Mesodermal cell (in vitro differentiated cells): ENCODE results near the gene CKMT1B. TPM values are rescaled to one million over a fixed set of nuclear protein-coding genes. Genes with fewer than 3 reads are reported as not detected.
"Not testable (repeated sequence)": the region's sequence is repeated elsewhere in the genome, so short reads cannot be mapped to it uniquely, and the experiment has no call there.

ENCODE experiments used
- H3K27ac ChIP-seq: 2 replicates; pipeline ENCODE4 v1.7.0; 2013; ENCODE audit warnings: mild to moderate bottlenecking, low read depth, low read length, moderate library complexity; ENCODE audit not compliant: severe bottlenecking
- H3K36me3 ChIP-seq: 2 replicates; pipeline ENCODE4 v1.7.1; 2013; ENCODE audit warnings: mild to moderate bottlenecking, low read length, moderate library complexity; ENCODE audit not compliant: control insufficient read depth, insufficient read depth
- H3K4me1 ChIP-seq: one replicate; pipeline ENCODE4 v1.7.1; 2013; ENCODE audit warnings: mild to moderate bottlenecking, low read length; ENCODE audit not compliant: insufficient read depth, control insufficient read depth, poor library complexity, severe bottlenecking
- H3K4me3 ChIP-seq: 2 replicates; pipeline ENCODE4 v1.7.0; 2013; ENCODE audit warnings: low read length, control low read depth, mild to moderate bottlenecking; ENCODE audit not compliant: insufficient read depth, poor library complexity, severe bottlenecking; ENCODE audit errors: extremely low read depth
- H3K9me3 ChIP-seq: 2 replicates; pipeline ENCODE4 v1.7.1; 2013; ENCODE audit warnings: mild to moderate bottlenecking, low read length, moderate library complexity; ENCODE audit not compliant: control insufficient read depth
- WGBS, 2 experiments: methylation state at CpG; one replicate each; pipeline ENCODE4 v1.1.5; 2013; ENCODE audit warnings: missing lambda C conversion rate in 2 of 2; ENCODE audit not compliant: insufficient coverage in 2 of 2; 5-methylcytosine and 5-hydroxymethylcytosine counted together
- polyA plus RNA-seq, 2 experiments: library from polyadenylated mRNA; stranded (reverse); fragments of 50-300 nt; gene quantifications; one replicate each; pipeline ENCODE4 v1.2.3, GENCODE V29; 2013

Gene CKMT1B
- 1.8 TPM for polyA plus RNA-seq (2013, experiment 1 of 2)
- polyA plus RNA-seq (2013, experiment 2 of 2): 0.66 TPM

GRCh38 chr15:43593328-43594190 is at the start of gene CKMT1B:
Gene CKMT1B, plus strand, starts transcription at chr15:43594027. Its CDS starts 192 bp downstream, at chr15:43594219.
- not testable (repeated sequence) for H3K4me3 ChIP-seq, H3K27ac ChIP-seq, H3K4me1 ChIP-seq, H3K9me3 ChIP-seq, H3K36me3 ChIP-seq
- WGBS, 2 experiments: no CpG with 5 or more reads among the region's 43 CpGs

DNA sequence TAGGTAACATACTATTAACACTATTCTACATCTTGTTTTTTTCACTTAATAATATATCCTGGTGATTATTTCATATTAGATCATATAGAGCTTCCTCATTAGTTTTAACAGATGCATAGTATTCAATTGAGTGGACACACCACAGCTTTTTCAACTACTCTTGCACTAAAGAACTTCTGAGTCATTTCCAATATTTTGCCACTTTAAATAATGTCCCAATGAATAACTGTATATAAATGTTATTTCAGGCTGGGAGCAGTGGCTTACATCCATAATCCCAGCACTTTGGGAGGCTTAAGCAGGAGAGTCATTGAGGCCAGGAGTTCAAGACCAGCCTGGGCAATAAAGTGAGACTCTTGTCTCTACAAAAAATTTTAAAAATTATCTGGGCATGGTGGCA is 49.6 kb upstream of the CKMT1B start:
- Histone ChIP-seq H3K9me3 (peaks cover 5% of the 10 kb centered on the region), H3K36me3 (no peaks in the 10 kb centered on the region), H3K27ac (no peak overlapping the region), H3K4me1 (no peaks in the 10 kb centered on the region), H3K4me3 (no peak overlapping the region)

- 80% methylated on average over 1 of the region's 1 CpG; no CpG with 5 or more reads in 1 of the 2 experiments for WGBS, 2 experiments
- H3K4me1 ChIP-seq: no peaks in the 10 kb centered on the region
- no peak overlapping the region for H3K4me3 ChIP-seq
- no peak overlapping the region for H3K27ac ChIP-seq
- H3K9me3 ChIP-seq: peaks cover 5% of the 10 kb centered on the region
- no peaks in the 10 kb centered on the region for H3K36me3 ChIP-seq
Observed at GRCh38 chr15:43545426-43545825, 48.4 kb upstream of the CKMT1B start.

DNA sequence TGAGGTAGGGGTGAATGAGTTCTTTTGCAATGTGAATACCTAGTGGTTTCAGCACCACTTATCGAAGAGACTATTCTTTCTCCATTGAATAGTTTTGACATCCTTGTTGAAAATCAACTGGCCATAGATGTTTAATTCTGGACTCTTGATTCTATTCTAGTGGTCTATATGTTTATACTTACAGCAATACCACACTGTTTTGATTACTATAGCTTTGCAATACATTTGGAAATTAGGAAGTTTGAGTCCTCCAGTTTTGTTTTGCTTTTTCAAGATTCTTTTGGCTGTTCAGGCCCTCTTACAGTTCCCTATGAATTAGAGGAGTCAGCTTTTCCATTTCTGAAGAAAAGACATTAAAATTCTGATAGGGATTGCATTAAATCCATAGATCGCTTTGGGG is 46.3 kb upstream of the CKMT1B start:
- Histone ChIP-seq H3K4me1 (no peaks in the 10 kb centered on the region), H3K36me3 (no peaks in the 10 kb centered on the region), H3K27ac (no peak overlapping the region), H3K4me3 (no peak overlapping the region), H3K9me3 (peaks cover 5% of the 10 kb centered on the region)
- WGBS, 2 experiments: 100% methylated on average over 1 of the region's 2 CpGs

- Histone ChIP-seq H3K4me1 (no peaks in the 10 kb centered on the region), H3K36me3 (no peaks in the 10 kb centered on the region), H3K27ac (no peak overlapping the region), H3K4me3 (no peak overlapping the region), H3K9me3 (peaks cover 5% of the 10 kb centered on the region)
- WGBS, 2 experiments: 89 to 100% methylated on average over 2 to 3 of the region's 10 CpGs
Observed at GRCh38 chr15:43550527-43551363, 43.1 kb upstream of the CKMT1B start.

DNA sequence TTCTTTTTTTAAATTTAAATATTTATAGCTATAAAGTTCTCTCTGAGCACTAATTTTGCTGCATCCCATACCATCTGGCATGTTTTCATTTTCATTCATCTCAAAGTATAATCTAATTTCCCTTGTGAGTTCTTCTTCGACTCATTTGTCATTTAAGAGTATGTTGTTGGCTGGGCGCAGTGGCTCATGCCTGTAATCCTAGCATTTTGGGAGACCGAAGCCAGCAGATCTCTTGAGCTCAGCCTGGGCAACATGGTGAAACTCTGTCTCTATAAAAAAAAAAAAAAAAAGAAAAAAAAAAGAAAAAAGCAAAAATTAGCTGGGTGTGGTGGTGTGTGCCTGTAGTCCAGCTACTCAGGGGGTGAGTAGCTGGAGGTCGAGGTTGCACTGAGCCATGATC is 41.6 kb upstream of the CKMT1B start:
- Histone ChIP-seq H3K36me3 (no peaks in the 10 kb centered on the region), H3K27ac (no peak overlapping the region), H3K4me1 (no peaks in the 10 kb centered on the region), H3K9me3 (peaks cover 5% of the 10 kb centered on the region), H3K4me3 (no peak overlapping the region)
- WGBS, 2 experiments: 96% methylated on average over 4 of the region's 4 CpGs; no CpG with 5 or more reads in 1 of the 2 experiments

- Histone ChIP-seq H3K4me3 (no peak overlapping the region), H3K27ac (no peak overlapping the region), H3K4me1 (no peaks in the 10 kb centered on the region), H3K9me3 (no peaks in the 10 kb centered on the region), H3K36me3 (no peaks in the 10 kb centered on the region)
- WGBS, 2 experiments: no CpG with 5 or more reads among the region's 2 CpGs
Observed at GRCh38 chr15:43552986-43553385, 40.8 kb upstream of the CKMT1B start.

GRCh38 chr15:43562753-43563152 is 31.1 kb upstream of the CKMT1B start:
- H3K27ac ChIP-seq, H3K4me3 ChIP-seq, H3K9me3 ChIP-seq, H3K4me1 ChIP-seq, H3K36me3 ChIP-seq: not testable (repeated sequence)
- no CpG with 5 or more reads among the region's 3 CpGs for WGBS, 2 experiments

DNA sequence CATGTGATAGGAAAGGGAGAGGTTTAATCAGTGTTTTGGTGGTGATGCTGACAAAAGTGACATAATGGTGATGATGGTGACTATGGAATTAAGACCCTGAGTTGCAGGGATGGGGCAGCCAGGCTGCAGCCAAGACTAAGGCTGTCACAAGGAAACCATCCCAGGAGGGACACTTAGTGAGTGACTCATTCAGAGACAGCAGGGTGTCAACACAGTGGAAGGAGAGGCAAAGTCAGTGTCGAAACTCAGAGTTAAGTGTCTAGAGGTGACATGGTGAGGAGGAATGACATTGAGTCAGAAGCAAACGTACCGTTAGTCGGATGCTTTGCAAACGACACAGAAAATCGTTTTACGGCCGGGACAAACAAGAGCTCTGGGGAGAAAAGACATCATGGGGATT is 30.0 kb upstream of the CKMT1B start:
- not testable (repeated sequence) for H3K4me3 ChIP-seq, H3K4me1 ChIP-seq, H3K27ac ChIP-seq, H3K36me3 ChIP-seq, H3K9me3 ChIP-seq
- WGBS, 2 experiments: no CpG with 5 or more reads among the region's 8 CpGs

DNA sequence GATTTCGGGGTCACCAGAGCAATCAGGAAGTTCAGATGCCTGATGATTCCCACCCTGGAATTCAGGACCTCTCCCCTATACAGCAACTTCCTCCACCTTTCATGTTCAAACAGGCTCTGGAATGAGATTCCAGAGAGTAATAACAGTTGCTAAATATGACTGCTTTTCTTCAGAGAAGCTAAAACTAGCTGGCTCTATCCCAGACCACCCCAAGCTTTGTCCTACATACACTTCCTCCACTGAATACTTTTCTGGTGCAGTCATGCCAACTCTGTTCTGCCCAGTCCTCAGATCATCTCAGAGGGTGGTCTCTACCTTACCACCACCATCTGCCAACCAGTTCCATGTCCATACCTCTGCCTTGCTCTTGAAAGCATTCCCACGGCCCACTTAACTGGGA is 27.2 kb upstream of the CKMT1B start:
- WGBS, 2 experiments: no CpG with 5 or more reads among the region's 2 CpGs
- not testable (repeated sequence) for H3K36me3 ChIP-seq, H3K4me1 ChIP-seq, H3K4me3 ChIP-seq, H3K27ac ChIP-seq, H3K9me3 ChIP-seq

- not testable (repeated sequence) for H3K36me3 ChIP-seq, H3K27ac ChIP-seq, H3K4me1 ChIP-seq, H3K4me3 ChIP-seq, H3K9me3 ChIP-seq
- no CpG with 5 or more reads among the region's 1 CpG for WGBS, 2 experiments
Observed at GRCh38 chr15:43574607-43575006, 19.2 kb upstream of the CKMT1B start.
